Peyer's patch (tissue), 4 donors: ENCODE measurements around the gene KDM2A. TPM values are rescaled to one million over a fixed set of nuclear protein-coding genes. Genes with fewer than 3 reads are reported as not detected.

Experiments used
- DNase-seq, 3 donors: peaks; one replicate each; pipeline ENCODE4 v3.0.0-alpha.2; 2017 to 2019
- H3K27ac ChIP-seq, 4 donors: fragments of 200-600 bp; sonication (generic); one replicate each; pipeline ENCODE4 v1.5.1; 2016 to 2019
- H3K27me3 ChIP-seq, 2 donors: fragments of 200-600 bp; sonication (generic); one replicate each; pipeline ENCODE4 v1.5.1; 2019
- H3K36me3 ChIP-seq, 3 donors: fragments of 200-600 bp; sonication (generic); one replicate each; pipeline ENCODE4 v1.5.1; 2016 to 2019
- H3K4me1 ChIP-seq, 4 donors: fragments of 200-600 bp; sonication (generic); one replicate each; pipeline ENCODE4 v1.5.1; 2016 to 2019
- H3K4me3 ChIP-seq, 4 donors: fragments of 200-600 bp; sonication (generic); 1 replicate in 3 of 4; 2 replicates in 1 of 4; pipeline ENCODE4 v1.5.1; 2016 to 2019; ENCODE audit warnings: mild to moderate bottlenecking in 1 of 4
- H3K9me3 ChIP-seq, 4 donors: fragments of 200-600 bp; sonication (generic); one replicate each; pipeline ENCODE4 v1.5.1; 2016 to 2019; ENCODE audit warnings: mild to moderate bottlenecking in 1 of 4
- POLR2A ChIP-seq, 2 donors: fragments of 450-650 bp; IDR thresholded peaks; one replicate each; pipeline ENCODE4 v1.5.1; 2017; ENCODE audit warnings: antibody characterized with exemption in 2 of 2, mild to moderate bottlenecking in 2 of 2, moderate library complexity in 2 of 2
- total RNA-seq, 4 donors: library from RNA; depleted of rRNA; stranded (reverse); fragments of >200 nt; gene quantifications; one replicate each; pipeline ENCODE4 v1.1.0, GENCODE V29; 2016
- TF ChIP-seq, protein P1 (sequence below), 6 experiments: fragments of 450-650 bp in 4 of 6; fragments of 200-600 bp in 2 of 6; sonication (generic) in 1 of 6; IDR thresholded peaks; one replicate each; pipeline ENCODE4 v1.5.1; 2017 to 2019; ENCODE audit warnings: antibody characterized with exemption in 6 of 6, mild to moderate bottlenecking in 3 of 6, moderate library complexity in 1 of 6

The KDM2A gene
- total RNA-seq, 4 donors from 2014 or later: 76.7 to 225 (median 105) TPM

DNA sequence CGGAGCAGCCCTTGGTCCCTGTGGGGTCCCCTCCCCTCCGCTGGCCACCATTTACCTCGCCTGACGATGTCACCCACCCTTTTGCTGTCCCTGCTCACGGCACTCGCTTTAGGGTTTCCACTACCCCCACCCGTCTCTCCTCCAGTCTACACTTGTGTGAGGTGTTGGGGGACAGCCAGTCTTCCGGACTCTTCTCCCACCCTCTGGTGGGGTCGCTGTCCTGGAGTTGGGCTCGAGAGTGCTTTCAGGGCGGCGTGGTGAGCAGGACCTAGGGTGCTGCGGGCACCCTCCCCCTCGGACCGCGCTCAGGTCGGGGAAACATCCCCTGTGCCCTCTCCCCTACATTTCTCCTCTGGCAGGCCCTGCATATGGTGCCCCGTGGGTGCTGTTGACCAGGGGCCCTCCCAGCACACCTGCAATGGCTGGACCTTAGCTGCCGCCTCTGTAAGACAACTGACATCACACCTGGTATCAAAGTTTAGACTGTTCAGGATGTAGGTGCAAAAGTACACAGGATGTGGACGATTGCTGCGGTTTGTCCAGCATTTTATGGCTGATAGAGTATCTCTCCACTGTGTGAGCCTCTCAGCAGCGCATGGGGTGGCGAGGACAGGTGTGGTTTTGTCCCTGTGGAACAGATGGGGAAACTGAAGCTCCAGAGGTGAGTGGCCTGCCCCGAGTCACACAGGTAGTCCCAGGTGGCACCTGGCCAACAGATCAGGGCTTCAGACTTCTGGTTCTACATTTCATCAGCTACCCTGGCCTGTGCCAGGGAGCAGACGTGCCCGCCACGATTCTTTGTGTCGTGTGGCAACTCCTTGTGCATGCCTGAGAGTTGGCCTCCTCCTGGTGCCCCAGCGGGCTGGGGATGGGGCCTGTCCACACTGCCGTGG, 148.4 kb downstream of the KDM2A start:
- H3K4me1 ChIP-seq: peaks cover 15 to 64% (median 57%) of the 10 kb centered on the region in 4 donors
- peak; percentile 87 to 96 (median 89) for DNase-seq
- H3K27ac ChIP-seq: peak overlapping the region; percentile 90 to 100 (median 98)
- peaks cover 0 to 15% (median 0%) of the 10 kb centered on the region in 3 donors for H3K36me3 ChIP-seq
- peak overlapping the region; percentile 72 to 98 (median 94) for H3K4me3 ChIP-seq
- no peaks in the 10 kb centered on the region for H3K9me3 ChIP-seq
- H3K27me3 ChIP-seq: no peaks in the 10 kb centered on the region
- TF ChIP-seq, protein P1, sequence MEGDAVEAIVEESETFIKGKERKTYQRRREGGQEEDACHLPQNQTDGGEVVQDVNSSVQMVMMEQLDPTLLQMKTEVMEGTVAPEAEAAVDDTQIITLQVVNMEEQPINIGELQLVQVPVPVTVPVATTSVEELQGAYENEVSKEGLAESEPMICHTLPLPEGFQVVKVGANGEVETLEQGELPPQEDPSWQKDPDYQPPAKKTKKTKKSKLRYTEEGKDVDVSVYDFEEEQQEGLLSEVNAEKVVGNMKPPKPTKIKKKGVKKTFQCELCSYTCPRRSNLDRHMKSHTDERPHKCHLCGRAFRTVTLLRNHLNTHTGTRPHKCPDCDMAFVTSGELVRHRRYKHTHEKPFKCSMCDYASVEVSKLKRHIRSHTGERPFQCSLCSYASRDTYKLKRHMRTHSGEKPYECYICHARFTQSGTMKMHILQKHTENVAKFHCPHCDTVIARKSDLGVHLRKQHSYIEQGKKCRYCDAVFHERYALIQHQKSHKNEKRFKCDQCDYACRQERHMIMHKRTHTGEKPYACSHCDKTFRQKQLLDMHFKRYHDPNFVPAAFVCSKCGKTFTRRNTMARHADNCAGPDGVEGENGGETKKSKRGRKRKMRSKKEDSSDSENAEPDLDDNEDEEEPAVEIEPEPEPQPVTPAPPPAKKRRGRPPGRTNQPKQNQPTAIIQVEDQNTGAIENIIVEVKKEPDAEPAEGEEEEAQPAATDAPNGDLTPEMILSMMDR (IDR thresholded peaks at IDR 0.05): peak in 1 of 6 experiments; percentile 2
- TF ChIP-seq POLR2A (IDR thresholded peaks at IDR 0.05): peak; percentile 95 to 96

DNA sequence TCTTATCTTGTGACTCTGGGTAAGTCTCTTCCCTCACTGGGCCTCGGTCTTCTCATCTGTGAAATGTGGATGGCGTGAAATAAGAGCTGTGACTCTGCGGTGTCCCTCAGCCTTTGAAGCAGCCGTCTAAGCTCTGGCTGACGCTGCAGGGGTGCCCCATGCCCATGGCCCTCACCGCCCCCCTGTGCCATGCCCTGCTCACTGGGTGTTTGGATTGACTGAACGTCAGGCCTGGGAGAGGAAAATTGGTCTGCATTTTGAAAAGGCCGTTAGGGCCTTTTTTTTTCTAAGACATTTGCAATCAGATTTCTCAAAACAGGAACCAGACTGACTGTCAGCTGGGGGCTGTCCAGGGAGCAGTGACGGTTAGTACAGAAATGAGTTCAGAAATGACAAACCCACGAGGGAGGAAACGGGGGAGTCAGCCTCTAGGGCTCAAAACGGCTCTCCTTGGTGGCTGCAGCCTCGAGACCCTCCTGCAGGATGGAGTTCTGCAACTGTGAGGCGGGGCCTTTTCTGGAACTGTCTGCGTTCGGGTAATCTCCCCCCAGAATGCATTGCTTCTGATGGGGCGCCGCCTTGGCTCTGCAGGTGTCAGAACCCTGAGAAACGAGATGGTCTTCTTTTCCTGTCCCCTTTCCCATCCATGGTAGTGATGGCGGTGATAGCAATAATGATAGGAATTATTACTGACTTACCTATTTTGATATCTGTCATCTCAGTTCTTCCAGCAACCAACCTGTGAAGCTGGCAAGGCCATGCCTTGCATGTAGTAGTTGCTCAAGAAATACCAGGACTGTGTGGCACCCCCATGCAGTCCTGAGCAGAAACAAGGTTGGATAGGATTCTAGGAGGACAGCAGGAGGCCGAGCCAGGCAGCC, 149.3 kb downstream of the KDM2A start:
- DNase-seq: peak; percentile 51 to 79 (median 76)
- peak overlapping the region; percentile 72 to 98 (median 94) for H3K4me3 ChIP-seq
- H3K9me3 ChIP-seq: no peaks in the 10 kb centered on the region
- H3K36me3 ChIP-seq: peaks cover 0 to 21% (median 0%) of the 10 kb centered on the region in 3 donors
- H3K27ac ChIP-seq: peak overlapping the region; percentile 90 to 100 (median 98)
- H3K4me1 ChIP-seq: peaks cover 15 to 64% (median 60%) of the 10 kb centered on the region in 4 donors
- no peak for TF ChIP-seq POLR2A (IDR thresholded peaks at IDR 0.05)
- TF ChIP-seq, protein P1 (IDR thresholded peaks at IDR 0.05): no peak
- H3K27me3 ChIP-seq: no peaks in the 10 kb centered on the region

DNA sequence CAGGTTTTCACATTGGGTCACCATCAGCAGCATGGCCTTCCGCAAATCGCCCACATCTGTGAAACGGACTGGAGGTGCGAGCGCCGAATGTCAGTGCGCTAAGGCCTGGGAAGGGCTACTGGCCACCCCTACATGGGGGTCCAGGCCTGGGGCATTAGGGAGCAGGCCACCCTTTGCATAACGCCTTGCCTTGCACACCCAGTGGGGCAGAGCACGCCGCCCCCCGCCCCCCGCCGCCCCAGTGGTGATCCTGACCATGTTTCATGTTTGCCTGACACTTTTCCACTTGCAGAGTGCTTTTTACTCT, 149.9 kb downstream of the KDM2A start:
- peaks cover 15 to 70% (median 66%) of the 10 kb centered on the region in 4 donors for H3K4me1 ChIP-seq
- peak in 2 of 3 donors; percentile 30 to 44 for DNase-seq
- no peaks in the 10 kb centered on the region for H3K27me3 ChIP-seq
- no peaks in the 10 kb centered on the region for H3K9me3 ChIP-seq
- peak overlapping the region; percentile 90 to 100 (median 98) for H3K27ac ChIP-seq
- peaks cover 0 to 21% (median 0%) of the 10 kb centered on the region in 3 donors for H3K36me3 ChIP-seq
- peak overlapping the region in 3 of 4 donors; percentile 72 to 97 (median 92) for H3K4me3 ChIP-seq
- TF ChIP-seq, protein P1 (IDR thresholded peaks at IDR 0.05): no peak
- no peak for TF ChIP-seq POLR2A (IDR thresholded peaks at IDR 0.05)

DNA sequence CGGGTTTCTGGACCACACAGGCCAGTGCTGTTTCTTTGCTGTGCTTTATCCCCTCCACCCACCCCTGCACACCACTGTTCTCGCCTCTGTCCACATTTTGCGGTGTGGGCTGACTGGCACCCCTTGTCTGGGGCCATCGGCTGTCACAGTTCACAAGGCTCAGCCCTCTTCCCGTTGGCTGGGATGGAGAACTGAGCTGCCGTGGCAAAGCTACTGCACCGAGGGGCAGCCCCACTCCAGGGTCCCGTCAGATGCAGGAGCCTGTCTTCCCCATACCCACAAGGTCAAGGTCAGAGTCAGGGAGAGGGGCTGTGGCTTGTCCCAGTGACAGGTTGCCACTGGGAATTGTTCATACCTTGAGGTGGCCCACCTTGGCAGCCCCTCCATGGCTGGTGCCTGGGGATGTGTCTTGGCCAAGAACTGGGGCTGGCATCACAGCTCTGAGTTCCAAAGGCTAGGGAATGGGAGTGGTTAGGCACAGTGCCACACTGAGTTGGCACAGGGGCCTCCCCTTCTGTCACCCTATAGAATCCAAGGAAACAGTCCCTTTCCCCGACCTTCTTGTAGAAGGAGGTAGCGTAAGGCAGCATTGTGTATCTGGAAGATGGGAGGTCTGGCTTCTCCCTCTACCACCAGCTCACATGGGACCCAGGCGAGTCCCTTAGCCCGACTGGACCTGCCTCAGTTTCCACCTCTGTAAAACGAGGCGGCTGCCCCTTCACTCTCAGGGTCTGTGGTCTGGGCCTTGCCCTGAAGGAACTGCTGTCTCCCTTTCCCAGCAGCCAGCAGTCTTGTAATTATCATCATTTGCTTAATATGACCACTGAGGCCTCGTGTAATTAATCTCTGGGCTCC, 150.6 kb downstream of the KDM2A start:
- peaks cover 15 to 77% (median 73%) of the 10 kb centered on the region in 4 donors for H3K4me1 ChIP-seq

More for the DNA sequence above, 150.6 kb downstream of the KDM2A start:
- Histone ChIP-seq H3K4me3 (peak overlapping the region; percentile 23 to 97 (median 82)), H3K36me3 (peaks cover 0 to 21% (median 0%) of the 10 kb centered on the region in 3 donors), H3K27me3 (no peaks in the 10 kb centered on the region), H3K27ac (peak overlapping the region; percentile 90 to 100 (median 98)), H3K9me3 (no peaks in the 10 kb centered on the region)
- peak in 2 of 3 donors; percentile 69 to 79 for DNase-seq
- TF ChIP-seq POLR2A (IDR thresholded peaks at IDR 0.05): no peak
- TF ChIP-seq, protein P1 (IDR thresholded peaks at IDR 0.05): no peak
